SIG-M5 treated with dmso at 0.1 percent for 504 hours (cell line): Measurements from ENCODE around the gene TRMT10B.
"Not testable (repeated sequence)": the region's sequence is repeated elsewhere in the genome, so short reads cannot be mapped to it uniquely, and the experiment has no call there.

Experiments used
- DNase-seq: peaks from one replicate; lab custom pipeline; 2025; ENCODE audit not compliant: unreplicated experiment; lab: John Stamatoyannopoulos, UW

Gene TRMT10B

GRCh38 chr9:37751186-37751585, 2.4 kb upstream of the TRMT10B start:
- no peak for DNase-seq

DNA sequence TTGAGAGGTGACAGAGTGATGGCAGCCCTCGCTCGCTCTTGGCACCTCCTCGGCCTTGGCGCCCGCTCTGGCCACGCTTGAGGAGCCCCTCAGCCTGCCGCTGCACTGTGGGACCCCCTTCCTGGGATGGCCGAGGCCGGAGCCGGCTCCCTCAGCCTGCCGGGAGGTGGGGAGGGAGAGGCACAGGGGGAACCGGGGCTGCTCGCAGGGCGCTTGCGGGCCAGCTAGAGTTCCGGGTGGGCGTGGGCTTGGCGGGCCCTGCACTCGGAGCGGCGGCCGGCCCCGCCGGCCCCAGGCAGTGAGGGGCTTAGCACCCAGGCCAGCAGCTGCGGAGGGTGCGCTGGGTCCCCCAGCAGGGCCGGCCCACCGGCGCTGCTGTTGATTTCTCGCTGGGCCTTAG, 1.9 kb upstream of the TRMT10B start:
- not testable (repeated sequence) for DNase-seq

DNA sequence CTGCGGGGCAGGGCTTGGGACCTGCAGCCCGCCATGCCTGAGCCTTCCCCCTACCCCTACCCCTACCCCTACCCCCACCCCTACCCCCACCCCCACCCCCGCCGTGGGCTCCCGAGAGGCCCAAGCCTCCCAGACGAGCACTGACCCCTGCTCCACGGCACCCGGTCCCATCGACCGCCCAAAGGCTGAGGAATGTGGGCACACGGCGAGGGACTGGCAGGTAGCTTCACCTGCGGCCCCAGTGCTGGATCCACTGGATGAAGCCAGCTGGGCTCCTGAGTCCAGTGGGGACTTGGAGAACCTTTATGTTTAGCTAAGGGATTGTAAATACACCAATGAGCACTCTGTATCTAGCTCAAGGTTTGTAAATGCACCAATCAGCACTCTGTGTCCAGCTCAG, 1.5 kb upstream of the TRMT10B start:
- not testable (repeated sequence) for DNase-seq

DNA sequence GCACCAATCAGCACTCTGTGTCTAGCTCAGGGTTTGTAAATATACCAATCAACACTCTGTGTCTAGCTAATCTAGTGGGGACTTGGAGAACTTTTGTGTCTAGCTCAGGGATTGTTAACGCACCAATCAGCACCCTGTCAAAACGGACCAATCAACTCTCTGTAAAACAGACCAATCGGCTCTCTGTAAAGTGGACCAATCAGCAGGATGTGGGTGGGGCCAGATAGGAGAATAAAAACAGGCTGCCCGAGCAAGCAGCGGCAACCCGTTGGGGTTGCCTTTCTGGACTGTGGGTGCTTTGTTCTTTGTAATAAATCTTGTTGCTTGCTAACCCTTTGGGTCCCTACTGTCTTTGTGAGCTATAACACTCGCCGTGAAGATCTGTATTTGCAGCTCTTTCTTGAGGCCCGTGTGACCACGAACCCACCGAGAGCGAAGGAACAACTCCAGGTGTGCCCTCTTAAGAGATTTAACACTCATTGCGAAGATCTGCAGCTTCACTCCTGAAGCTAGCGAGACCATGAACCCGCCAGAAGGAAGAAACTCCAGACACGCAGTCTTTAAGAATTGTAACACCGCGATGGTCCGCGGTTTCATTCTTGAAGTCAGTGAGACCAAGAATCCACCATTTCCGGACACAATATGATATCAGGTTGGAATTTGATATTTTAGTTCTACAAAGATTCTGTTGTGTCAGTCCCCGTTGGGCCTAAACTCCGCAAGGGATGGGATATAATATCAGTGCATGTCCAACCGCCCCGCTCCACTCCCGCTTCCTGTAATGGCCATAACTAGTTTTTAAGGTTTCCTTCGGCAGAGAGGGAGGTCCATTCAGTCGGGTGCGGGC, 740 bp upstream of the TRMT10B start:
- DNase-seq, result no peak

- DNase-seq, result no peak
Measured at GRCh38 chr9:37758747-37759146, 5.1 kb downstream of the TRMT10B start.

DNA sequence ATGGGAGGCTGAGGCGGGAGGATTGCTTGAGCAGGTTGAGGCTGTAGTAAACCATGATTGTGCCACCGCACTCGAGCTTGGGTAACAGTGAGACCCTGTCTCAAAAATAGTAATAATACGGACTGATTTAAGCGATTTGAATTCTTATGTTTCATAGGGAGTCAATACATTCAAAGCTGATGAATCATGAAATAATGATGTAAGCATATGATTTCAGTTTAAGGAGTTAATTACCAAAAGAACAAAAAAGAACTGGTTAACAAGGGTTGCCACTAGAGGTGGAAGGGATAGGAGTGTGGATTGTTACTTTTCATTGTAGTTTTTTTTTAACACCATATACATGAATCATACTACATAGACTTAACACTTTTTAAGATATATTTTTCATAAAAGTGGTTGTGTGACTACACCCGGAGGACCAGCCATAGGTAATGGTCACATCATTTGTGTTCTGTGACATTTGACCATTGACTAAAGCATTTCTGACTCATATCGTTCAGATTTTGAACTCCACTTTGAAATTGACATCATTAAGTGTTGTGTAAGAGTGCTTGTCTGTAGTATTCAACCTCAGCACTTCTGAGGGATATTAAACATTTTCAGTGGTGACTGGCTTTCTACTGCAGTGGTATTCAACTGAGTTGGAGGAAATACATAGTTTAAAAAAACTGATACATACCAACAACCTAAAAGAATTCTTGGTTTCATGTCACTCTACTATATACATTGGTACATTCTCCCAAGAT, 7.0 kb downstream of the TRMT10B start:
- DNase-seq, result no peak

DNA sequence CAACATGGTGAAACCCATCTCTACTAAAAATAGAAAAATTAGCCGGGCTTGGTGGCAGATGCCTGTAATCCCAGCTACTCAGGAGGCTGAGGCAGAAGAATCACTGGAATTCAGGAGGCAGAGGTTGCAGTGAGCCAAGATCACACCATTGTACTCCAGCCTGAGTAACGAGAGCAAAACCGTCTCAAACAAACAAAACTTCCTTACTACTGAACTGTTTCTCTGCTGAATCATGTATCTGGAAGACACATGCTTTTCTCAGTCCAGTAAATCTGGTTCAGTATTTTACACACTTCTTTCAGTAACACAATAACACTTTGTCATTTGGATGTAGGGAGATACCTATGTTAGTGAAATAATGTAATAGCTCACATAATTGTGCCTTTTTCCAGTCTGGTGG, 7.9 kb downstream of the TRMT10B start:
- no peak for DNase-seq

- DNase-seq, result not testable (repeated sequence)
Measured at GRCh38 chr9:37765263-37765662, 11.7 kb downstream of the TRMT10B start.

GRCh38 chr9:37769306-37769705, 15.7 kb downstream of the TRMT10B start:
- DNase-seq, result no peak

DNA sequence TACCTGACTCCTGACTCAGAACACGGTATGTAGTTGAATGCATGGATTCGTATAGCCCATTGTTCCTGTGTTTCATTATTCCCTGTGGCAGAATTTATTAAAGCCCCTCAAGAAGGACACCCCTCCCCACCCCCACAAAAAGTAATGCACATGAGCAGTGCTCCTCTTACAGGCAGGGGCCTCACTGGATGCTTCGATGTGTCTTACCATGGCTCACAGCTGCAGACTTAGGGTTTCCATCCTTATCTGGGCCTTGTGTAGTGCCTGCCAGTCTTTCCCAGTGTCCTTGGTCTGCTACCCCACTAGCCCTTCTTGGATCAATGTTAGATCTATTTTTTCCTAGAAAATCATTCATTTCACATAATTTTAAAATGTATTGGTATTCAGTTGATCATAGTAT, 16.4 kb downstream of the TRMT10B start:
- no peak for DNase-seq

GRCh38 chr9:37775216-37775919, 21.8 kb downstream of the TRMT10B start:
- no peak for DNase-seq

DNA sequence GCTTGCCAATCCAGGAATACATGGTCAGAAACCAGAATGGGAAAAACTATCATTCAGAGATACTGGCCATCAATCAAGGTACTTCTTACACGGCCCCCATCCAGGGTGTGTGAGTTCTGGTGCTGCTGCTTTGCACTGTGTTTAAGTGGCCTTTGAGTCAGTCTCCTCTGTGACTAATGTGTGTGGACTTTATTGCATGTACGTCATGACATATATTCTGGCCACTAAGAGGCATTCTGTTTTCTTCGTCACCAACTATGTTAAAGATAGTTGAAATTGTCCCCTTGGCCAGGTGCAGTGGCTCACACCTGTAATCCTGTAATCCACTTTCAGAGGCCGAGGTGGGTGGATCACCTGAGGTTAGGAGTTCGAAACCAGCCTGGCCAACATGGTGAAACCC, 22.7 kb downstream of the TRMT10B start:
- no peak for DNase-seq

- DNase-seq, result no peak
Measured at GRCh38 chr9:37778534-37778933, 24.9 kb downstream of the TRMT10B start.

- DNase-seq, result no peak
Measured at GRCh38 chr9:37784291-37784615, 30.6 kb downstream of the TRMT10B start.

- DNase-seq, result peak; percentile 91
Measured at GRCh38 chr9:37784616-37785483, 31.2 kb downstream of the TRMT10B start, which contains the start of gene EXOSC3. Gene EXOSC3, minus strand, starts transcription at chr9:37785064. Its CDS starts 20 bp downstream, at chr9:37785044.

GRCh38 chr9:37787059-37787458, 33.5 kb downstream of the TRMT10B start:
- DNase-seq, result no peak

DNA sequence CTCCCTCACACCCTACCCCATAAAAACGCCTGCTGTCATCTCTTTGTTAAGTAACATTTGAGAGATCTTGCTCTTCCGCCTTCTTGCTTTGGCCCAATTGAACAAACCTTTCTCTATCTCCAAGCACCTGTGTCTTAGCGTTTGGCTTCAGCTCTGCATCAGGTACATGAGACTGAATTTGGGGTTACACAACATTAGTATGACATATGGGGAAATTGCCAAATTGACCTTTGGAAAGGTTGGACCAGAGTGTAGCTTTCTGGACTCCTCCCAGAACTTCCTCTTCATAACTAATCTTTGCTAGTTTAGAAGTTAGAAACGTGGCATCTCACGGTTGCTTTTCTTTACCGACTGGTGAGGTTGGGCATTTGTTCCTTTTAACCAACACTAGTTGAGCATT, 34.7 kb downstream of the TRMT10B start:
- DNase-seq, result peak; percentile 32

DNA sequence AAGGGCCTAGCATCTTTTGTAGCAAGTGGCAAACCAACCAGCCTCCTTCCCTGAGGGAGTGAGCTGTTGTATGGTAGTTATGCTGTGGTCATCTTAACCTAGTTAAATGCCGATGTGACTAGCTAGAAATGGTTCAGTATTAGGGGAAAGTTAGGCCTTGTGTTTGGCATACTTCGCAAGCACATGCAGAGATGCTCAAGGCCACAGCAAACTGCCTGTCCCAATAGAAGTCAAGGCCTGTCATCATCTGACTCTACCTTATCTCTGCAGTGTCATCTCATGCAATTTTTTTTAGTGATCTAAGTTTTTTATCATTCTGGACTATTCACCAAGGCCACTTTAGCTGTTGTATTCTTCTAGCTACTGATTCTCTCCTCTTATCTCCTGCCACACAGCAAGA, 36.5 kb downstream of the TRMT10B start:
- DNase-seq, result no peak

- DNase-seq, result no peak
Measured at GRCh38 chr9:37792122-37792521, 38.5 kb downstream of the TRMT10B start.

- no peak for DNase-seq
Measured at GRCh38 chr9:37796232-37796631, 42.6 kb downstream of the TRMT10B start.

DNA sequence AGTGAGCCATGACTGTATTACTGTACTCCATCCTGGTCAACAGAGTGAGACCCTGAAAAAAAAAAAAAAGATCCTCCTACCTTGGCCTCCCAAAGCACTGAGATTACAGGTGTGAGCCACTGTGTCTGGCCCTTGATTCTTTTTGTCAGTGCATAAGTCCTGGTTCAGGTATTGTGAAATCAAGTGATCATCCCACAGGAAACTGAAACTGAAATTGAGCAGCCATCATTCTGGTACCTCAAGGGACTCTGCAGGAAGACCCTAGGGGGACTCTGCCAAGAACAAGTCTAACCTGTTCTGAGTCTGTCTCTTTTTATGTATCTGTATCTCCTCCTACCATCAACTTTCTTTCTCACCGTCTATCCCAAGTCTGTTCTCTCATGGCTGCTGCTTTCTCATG, 45.1 kb downstream of the TRMT10B start:
- no peak for DNase-seq
